T follicular helper cell (primary cell): Measurements from ENCODE around the gene RASIP1.
A peak's percentile ranks its signal among the peaks of the same experiment; 100 is the strongest.
"Not testable (repeated sequence)": the region's sequence is repeated elsewhere in the genome, so short reads cannot be mapped to it uniquely, and the experiment has no call there.

Experiments used
- DNase-seq: peaks from one replicate; pipeline ENCODE4 v3.0.0-alpha.2; 2020; ENCODE audit warnings: low read depth

RASIP1 gene

DNA sequence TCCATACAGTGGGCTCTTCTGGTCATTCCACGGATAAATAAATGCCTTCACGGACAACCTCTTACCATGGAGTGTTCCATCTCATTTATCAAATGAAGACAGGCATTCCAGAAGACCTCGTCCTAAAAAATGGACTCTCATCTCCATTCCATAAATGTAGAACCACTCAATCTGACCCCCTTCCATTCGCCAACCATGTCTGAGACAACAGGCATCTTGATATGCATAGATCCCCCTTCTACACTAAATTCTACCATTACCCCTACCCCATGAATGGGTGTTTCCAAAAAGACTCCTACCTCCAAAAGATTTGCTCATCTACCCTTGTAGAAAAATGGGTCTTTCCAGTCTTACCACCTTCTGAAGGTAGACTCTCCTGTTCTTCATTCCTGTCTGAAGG, 9.0 kb downstream of the RASIP1 start:
- DNase-seq = no peak

DNA sequence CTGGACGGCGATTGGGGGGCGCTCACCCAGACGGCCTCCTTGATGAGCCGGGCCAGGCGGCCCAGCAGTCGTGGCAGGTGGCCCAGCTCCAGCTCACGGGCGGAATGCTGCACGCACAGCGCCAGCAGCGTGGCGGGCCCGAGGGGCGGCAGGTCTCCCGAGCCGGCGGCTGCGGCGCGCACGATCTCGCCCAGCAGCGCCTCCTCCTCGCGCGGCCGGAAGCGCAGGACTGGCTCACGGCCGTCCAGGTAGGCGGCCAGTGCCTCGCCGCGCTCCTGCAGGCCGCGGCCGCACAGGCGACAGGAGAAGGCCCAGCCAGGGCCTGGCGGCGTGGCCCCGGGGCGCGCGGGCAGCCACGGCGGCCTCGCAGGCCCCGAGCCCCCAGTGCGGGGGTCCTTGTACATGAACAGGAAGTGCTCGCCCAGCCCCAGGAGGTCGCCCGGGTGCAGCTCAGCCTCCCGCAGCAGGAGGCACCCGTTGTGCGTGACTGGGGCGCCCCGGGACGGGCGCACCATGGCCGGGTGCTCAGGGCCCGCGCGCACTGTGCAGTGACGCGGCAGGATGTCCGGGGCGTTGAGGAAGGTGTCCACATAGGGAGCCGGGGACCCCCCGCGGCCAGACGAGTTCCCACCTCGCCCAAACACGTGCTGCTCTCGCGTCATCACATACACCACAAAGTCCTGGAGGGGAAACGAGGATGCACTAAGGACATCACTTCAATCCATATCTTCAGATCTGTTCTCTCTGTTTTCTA, 11.3 kb downstream of the RASIP1 start:
- no peak for DNase-seq

DNA sequence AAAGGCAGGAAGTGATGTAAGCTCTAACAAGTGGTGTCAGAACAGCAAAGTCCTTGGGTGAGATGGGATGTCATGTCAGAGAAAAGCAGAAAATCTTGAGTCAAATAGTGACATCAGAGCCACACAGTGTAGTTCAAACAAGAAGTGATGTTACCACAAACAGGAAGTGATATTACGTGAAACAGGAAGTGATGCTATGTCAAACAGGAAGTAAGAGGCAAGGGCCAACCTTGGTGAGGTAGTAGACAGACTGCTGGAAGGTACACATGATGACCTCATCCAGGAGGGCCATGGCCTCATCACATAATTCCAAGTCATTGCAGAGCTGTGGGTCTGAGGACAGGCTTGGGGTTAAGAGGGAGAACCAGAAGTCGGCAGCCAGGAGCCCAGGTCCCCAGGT, 13.9 kb downstream of the RASIP1 start:
- no peak for DNase-seq

DNA sequence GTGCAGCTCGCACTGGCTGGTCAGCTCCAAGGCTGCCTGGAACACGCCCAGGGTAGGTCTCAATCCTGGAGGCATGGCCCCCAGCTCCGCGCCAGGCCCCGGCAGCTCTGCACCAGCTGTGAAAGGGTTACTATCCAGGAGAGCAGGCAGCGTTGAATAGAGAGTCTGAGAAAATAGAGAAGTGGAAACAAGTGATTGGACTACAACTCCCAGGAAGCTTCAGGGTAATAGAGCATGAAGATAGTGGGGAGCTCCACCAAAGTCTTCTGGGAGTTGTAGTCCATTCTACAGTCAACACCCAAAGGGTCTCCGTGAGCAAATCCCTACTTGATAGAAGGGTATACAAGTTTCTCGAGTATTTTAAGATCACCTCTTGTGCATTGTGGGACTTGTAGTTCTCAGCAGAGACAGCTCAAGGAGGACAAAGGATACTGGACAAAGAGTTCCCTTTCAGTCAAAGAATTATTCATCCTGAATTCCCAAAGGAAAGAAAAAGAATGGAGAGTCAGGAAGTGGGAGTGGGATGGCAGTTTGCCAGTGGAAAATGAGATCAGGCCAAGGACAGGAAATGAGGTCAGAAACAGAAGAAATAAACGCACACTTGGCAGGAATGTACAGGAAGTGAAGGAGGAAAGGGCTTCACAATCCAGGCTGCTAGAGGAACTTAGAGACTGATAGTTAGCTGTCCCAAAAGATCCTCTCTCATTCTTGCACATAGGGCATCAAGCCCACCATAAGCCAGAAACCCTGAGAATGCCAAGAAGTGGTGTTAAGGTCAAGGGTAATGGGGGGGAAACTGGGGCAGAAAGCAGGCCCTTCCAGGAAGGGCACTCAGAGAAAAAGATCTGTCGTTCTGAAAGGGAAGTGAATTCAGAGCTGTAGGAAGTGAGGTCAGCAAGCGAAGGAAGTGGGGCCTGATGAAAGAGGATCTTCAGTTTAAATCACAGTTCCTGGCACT, 15.3 kb downstream of the RASIP1 start:
- DNase-seq = no peak

DNA sequence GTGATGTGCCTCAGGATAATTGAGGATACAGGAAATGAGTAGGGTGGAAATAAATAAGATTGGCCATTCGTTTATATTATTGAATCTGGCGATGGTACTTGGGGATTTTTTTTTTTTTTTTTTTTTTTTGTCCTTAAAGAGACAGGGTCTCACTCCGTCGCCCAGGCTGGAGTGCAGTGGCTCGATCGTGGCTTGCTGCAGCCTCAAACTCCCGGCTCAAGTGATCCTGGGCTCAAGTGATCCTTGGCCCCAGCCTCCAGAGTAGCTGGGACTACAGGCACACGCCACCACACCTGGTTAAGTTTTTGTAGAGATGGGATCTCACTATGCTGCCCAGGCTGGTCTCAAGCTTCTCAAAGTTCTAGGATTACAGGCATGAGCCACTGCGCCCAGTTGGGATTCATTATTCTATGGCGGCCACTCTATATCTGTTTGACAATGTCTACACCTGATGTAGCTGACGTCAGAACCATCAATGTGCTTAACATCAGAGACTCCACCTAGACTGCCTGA, 18.2 kb downstream of the RASIP1 start:
- DNase-seq = no peak

DNA sequence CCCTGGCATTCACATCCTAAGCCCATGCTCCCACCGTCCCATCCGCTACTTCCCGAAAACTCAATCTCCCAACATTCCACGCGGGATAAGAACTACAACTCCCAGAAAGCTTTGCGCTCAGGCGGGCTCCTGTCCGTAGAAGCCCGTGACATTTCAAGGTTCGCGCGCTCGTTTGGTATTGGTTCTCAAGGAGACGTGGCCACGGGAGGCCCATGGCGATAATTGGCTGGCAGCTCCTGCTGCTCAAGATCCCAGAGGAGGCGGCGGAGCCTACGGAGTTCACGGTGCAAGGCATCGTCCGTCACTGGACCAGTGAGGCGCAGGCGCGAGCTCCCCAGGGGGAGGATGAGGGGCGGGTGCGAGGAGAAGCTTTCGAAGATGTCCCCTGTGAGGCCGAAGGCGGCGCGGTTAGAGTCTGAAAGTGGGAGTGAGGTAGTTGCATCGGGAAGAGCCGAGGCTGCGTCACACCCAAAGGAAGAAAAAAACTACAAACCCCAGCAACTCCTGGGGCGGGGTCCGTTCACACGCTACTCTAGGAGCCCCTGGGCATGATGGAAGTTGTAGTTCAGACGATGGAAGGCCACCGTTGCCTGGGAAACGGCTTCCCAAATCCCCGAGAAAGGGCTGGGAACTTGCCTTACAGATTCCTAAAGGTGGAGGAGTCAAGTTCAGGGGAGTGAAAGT, 19.7 kb downstream of the RASIP1 start:
- DNase-seq = peak; percentile 89

DNA sequence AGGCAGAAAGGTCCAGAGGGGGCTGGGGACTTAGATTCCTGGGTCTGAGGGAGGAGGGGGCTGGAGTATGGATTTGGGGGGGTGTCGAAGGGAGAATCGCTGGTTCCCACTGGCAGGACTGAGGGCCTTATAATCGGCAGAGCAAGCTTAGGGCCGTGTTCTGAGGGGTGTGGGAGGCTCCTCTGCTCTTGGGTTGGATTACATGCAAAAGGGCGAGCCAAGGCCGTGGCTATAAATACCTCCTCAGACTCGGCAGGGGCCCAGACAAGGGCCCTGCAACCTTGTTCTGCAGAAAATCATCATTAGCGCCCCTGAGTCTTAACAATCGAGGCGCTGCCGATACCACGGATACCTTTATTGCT, 20.2 kb downstream of the RASIP1 start:
- DNase-seq = no peak

DNA sequence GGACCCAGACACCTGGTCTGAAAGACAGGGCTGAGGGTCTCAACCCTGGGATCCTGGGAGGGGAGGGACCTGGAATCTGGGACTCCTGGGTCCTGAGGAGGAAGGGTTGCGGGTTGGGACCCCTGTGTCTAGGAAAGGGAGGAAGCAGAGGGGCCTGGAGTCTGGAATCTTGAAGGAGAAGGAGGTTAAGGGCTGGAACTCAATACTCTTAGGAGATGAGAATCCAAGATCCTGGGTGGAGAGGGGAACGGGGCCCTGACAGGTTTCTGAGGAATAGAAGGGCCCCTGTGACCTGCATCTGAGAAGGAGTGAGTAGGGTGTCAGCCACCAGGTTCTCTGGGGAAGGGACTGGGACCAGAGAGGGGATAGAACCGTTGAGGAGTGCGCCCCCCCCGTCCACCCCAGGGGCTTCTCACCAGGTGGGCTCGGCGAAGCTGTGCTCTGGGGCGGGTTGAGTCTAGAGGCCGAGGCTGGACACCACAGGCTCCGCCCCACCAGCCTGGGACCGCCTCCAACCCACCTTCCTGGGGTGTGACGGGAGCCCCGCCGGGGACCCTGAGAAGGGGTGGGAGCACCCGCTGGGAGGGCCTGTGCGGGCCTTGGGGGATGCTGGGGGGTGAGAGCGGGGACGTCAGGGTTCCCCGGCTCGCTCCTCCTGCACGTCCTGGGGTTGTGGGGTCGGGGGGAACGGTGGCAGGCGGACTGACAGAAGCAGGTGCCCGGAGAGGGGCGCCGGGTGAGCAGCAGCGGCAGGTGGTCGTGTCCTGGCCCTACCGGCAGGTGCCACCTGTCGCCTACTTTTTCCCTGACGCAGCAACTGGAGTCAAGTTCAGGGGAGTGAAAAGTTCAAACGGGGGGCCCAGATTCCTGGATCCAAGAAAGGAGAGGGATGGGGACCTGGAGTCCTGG, 20.9 kb downstream of the RASIP1 start, which contains the start of gene MAMSTR:
Gene MAMSTR, minus strand, starts transcription at position 463 of the 909 bp plus-strand sequence. CDS start 694 bp downstream, outside the sequence.
- DNase-seq = no peak

DNA sequence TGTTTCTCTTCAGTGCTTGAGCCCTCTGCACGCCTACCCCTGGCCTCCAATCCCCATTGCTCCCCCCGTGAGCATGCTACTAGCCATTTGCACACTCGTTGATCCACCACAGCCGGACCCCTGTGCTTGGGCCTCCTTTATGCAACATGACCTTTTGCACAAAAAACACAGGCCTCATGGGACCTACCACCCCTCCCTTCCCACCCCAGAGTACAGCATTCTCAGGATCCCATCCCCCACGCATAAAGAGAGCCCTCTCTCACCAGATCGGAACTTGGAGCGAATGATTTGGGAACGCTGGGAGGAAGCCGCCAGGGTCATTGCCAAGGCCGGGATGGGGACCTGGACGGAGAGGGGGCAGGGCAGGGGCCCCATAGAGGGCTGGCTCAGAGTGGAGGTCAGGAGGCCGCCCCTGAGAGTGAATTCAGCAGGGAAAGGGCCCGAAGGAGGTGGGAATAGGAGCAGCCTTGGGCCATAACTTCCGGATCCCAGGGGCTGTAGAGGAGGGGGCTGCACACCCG, 21.6 kb downstream of the RASIP1 start:
- DNase-seq = no peak

DNA sequence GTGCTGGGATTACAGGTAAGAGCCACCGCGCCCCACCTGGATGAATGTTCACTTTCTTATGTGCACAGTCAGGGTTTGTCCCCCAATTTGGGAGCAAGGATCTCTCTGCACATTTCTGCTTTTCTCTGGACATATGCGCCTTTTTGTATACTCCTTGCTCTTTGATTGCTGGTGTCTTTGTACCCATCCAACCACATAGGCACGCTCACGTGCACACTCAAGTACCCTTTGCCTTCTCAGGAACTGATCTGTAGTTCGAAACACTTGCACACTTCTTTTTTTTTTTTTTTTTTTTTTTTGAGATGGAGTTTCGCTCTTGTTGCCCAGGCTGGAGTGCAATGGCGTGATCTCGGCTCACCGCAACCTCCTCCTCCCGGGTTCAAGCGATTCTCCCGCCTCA, 22.3 kb downstream of the RASIP1 start:
- DNase-seq = not testable (repeated sequence)

DNA sequence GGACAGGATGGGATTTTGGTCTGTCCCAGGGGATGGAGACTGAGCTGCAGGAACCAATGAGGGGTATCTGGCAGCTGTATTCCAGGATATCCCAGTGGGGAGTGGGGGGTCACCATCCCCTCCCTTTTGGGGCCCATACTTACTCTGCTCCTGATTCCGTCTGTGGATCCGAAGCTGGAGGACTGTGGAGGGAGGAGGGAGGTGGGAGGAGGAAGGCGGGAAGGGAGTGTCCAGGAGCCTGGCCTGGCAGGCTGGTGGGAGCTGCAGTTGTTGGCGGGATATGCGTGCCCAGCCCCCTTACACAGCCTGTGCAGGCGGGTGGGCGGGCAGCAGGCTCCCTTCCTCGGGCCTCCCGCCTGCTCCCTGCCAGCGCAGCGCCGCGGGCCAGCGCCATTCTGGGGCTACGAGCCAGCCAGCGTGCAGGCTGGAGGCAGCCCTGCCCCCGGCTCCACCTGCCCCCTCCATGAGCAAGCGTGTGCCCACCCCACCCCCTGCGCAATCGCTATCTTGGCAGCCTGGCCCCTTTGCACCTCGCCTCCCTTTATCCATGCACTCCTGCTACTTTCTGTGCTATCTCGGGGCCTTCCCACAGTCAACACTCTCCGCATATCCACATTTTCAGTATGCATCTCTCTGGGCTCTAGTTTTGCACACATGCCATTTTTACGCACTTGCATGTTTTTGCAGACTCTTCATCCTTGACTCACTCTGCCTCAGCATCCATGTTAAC, 23.7 kb downstream of the RASIP1 start:
- no peak for DNase-seq

DNA sequence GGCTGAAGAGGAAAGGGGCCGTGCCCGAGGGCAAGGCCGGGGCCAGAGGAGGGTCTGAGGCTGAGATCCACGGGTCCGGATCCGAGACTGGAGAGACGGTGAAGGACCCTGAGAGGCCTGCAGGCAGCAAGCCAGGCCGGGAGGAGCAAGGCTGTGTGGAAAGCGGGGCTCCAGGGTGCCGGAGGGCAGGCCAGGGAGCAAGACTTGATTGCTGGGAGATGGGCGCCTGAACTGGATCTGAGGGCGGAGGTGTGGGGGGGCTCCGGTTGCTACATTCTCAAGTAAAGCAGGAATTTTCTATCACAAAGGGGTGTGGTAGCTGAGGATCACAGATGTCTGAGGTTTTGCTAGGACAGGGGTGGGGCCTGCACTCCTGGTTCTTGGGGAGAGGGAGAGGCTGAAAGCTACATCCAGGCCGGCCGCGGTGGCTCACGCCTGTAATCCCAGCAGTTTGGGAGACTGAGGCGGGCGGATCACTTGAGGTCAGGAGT, 24.7 kb downstream of the RASIP1 start:
- DNase-seq = no peak

DNA sequence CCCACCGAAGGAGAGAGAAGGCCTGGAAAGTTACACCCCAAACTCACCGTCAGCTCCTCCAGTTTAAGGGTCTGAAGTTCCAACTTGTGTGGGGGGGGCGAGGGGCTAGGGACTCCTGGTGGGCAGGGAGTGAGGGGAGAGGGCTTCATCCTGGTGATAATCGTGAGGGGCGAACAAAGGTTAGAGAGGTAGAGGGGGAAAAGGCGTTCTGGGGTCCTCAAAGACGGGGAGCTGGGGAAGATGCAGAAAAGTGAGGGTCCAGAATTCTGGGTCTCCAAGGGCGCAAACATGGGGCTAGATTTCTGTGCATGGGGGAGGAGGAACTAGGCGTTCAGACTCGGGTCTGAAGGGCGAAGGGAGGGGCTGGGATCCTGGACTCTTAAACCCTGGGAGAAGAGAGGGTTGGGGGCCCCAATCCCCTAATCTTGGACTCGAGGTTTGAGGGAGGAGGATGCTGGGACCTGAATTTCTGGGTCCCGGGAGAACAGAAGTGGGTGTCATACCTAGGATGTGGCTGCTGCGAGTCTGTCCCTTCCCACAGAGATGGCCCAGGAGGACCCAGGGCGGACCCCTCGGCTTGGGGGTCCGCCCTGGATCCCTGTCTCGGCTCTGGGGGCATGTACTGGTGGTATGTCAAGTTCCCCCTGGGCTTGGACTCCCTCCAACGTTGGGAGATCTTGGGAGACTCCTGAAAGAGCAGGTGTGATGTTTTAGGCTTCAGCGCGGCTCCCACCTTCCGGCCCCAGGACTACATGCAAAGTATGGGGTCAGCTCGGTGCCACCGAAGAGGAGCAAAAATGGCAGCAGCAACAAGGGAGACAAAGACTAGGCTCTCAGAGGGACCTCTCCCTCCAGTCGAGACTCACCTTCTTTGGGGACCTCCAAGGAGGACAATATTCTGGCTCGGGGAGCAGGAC, 25.4 kb downstream of the RASIP1 start:
- no peak for DNase-seq

DNA sequence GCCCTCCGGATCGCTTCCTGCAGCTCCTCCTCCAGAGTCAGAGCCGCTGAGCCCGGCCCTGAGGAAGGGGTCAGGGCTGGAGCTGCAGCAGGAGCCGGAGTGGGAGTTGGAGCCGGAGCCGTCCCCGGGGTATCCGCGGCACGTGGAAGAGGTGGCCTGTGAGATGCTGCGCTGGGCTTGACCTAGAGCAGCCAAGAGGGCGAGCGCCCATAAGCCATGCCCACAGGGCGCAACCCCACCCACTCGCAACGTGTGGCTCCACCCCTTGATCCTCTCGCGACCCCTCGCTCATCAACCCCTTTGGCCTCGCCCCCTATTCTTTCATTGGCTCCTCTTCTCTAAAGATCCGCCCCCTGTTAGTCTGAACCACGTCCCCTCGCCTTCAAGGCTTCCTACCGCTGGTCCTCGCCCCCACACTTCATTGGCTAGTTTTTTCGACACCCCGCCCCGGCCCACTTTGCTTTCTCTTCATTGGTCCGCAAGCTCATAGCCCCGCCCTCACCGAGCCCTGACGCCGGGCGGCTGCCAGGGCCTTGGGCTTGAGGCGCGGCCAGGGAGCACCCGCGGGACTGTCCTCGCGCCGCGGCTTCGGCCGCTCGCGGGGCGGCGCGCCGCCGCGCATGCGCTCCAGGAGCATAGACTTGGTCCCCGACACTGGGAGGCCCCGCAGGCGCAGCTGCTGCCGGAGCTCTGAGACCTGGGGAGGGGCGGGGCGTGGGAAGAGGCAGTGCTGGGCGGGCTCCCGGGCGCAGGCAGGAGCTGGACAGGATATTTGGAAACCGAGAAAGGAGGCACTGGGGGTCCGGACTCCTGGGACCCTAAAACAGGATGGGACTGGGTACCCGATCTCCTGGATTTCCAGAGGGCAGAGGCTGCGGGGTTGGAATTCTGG, 26.3 kb downstream of the RASIP1 start:
- peak; percentile 95 for DNase-seq

DNA sequence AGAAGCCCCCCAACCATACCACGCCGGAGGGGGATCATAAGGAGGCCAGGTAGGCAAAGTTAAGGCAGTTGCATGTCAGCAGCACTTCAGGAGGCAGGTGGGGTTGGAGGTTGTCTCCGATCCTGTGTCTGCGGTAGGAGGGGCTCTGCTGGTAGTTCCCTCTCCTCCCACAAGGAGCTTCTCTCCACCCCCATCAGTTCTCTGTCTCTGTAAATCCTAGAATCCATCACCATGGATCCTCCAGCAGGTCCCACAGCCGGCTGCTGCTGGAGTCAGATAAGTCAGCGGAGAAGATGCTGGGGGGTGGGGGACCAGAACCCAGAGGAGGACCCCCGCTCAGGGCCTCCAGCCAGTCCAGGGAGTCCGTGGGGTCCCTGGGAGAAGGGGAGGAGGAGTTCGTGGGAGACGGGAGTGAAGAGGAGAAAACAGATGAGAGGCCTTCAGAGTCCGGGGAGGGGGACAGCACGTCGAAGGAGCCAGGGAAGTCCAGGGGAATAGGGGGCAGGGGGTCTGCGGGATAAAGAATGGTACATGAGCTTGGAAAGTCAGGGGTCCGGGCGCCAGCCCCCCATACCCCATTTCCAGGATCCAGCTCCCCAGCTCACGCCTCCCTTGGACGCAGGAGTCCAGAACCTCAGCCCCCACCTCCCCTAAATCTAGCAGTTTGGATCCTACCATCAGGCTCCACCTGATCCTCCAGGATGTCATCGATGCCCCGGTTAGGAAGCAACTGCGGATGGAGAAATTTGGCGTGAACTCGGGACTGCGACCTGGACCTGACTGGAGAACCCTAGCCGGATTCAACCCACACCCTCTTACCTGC, 27.2 kb downstream of the RASIP1 start:
- no peak for DNase-seq

DNA sequence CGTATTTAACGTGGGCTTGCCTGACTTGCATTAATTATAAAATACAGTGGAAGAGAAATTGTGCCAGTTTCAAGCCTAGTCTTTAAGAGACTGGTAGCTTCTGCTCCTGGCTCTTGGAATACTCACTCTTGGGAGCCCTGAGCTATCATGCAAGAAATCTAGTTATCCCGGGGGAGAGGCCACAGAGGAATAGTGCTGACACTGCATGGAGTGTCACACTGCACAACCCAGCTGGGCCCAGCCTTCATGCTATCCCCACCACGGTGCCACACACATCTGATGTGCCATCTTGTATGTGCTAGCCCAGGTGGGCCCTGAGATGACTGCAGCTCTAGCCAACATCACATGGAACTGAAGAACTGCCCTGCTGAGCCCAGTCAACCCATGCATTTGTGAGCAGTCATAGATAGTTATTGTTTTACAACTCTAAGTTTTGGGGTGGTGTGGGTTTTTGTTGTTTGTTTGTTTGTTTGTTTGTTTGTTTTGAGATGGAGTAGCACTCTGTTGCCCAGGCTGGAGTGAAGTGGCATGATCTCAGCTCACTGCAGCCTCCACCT, 29.2 kb downstream of the RASIP1 start:
- no peak for DNase-seq

DNA sequence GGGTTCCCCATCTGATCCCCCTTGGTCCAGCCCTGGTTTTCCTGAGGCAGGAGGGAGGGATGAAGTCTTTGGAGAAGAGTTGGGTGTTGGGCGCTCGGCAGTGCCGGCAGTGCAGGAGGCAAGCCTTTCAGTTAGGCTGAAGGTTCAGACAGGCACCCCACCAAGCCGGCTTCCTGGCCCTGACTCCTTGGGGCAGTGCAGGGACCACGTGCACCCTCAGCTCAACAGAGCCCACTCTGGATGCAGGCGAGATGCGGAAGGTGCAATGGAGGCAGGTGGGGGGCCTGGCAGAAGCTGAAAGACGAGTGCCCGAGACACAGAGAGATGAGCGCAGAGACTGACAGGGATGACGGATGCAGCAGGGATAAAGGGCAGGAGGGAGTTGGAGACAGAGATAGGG, 31.9 kb downstream of the RASIP1 start:
- no peak for DNase-seq
